DMS53 treated with DMSO at 0.1 percent for 48 hours (cell line): ENCODE data around the gene ATG10.
"Not testable (repeated sequence)": the region's sequence is repeated elsewhere in the genome, so short reads cannot be mapped to it uniquely, and the experiment has no call there.

Experiments
- DNase-seq: peaks from one replicate; lab custom pipeline; 2025; ENCODE audit not compliant: unreplicated experiment; lab: John Stamatoyannopoulos, UW

ATG10 gene

GRCh38 chr5:82050955-82051354 lies 79.1 kb downstream of the ATG10 start:
- no peak for DNase-seq

- no peak for DNase-seq
Measured at GRCh38 chr5:82054004-82054710, 82.3 kb downstream of the ATG10 start.

- no peak for DNase-seq
Measured at GRCh38 chr5:82057051-82057450, 85.2 kb downstream of the ATG10 start.

GRCh38 chr5:82058710-82059109 lies 86.9 kb downstream of the ATG10 start:
- no peak for DNase-seq

GRCh38 chr5:82066791-82067190 lies 95.0 kb downstream of the ATG10 start:
- DNase-seq: no peak

GRCh38 chr5:82068042-82068441 lies 96.2 kb downstream of the ATG10 start:
- DNase-seq: not testable (repeated sequence)

- DNase-seq: no peak
Measured at GRCh38 chr5:82068723-82069122, 96.9 kb downstream of the ATG10 start.

- no peak for DNase-seq
Measured at GRCh38 chr5:82072138-82072537, 100.3 kb downstream of the ATG10 start.

- no peak for DNase-seq
Measured at GRCh38 chr5:82073179-82073578, 101.4 kb downstream of the ATG10 start.

GRCh38 chr5:82074950-82075349 lies 103.1 kb downstream of the ATG10 start:
- no peak for DNase-seq

- DNase-seq: no peak
Measured at GRCh38 chr5:82077496-82077895, 105.7 kb downstream of the ATG10 start.

- DNase-seq: no peak
Measured at GRCh38 chr5:82091617-82092016, 119.8 kb downstream of the ATG10 start.

GRCh38 chr5:82095536-82095935 lies 123.7 kb downstream of the ATG10 start:
- DNase-seq: no peak

- DNase-seq: no peak
Measured at GRCh38 chr5:82096249-82096648, 124.4 kb downstream of the ATG10 start.

- no peak for DNase-seq
Measured at GRCh38 chr5:82100303-82101077, 128.7 kb downstream of the ATG10 start.

- DNase-seq: no peak
Measured at GRCh38 chr5:82104872-82105271, 133.0 kb downstream of the ATG10 start.

GRCh38 chr5:82105457-82105856 lies 133.6 kb downstream of the ATG10 start:
- no peak for DNase-seq

- no peak for DNase-seq
Measured at GRCh38 chr5:82106207-82106606, 134.4 kb downstream of the ATG10 start.

- no peak for DNase-seq
Measured at GRCh38 chr5:82106756-82107155, 134.9 kb downstream of the ATG10 start.

- no peak for DNase-seq
Measured at GRCh38 chr5:82107267-82107666, 135.4 kb downstream of the ATG10 start.

GRCh38 chr5:82109013-82109412 lies 137.2 kb downstream of the ATG10 start:
- DNase-seq: no peak

- not testable (repeated sequence) for DNase-seq
Measured at GRCh38 chr5:82109915-82110314, 138.1 kb downstream of the ATG10 start.
